Smooth muscle cell (in vitro differentiated cells): ENCODE results near the gene BTN3A1. TPM values are rescaled to one million over a fixed set of nuclear protein-coding genes. Genes with fewer than 3 reads are reported as not detected.
A peak's percentile ranks its signal among the peaks of the same experiment; 100 is the strongest.

Experiments
- DNase-seq: peaks from one replicate; lab custom pipeline; 2025; ENCODE audit not compliant: unreplicated experiment; lab: John Stamatoyannopoulos, UW
- H2AFZ ChIP-seq: fragments of 200-600 bp; sonication (generic); 2 replicates; pipeline ENCODE4 v1.6.0; 2016; ENCODE audit warnings: antibody characterized with exemption, low read depth, mild to moderate bottlenecking
- H3F3A ChIP-seq: fragments of 200-600 bp; sonication (generic); 2 replicates; pipeline ENCODE4 v1.6.0; 2017; ENCODE audit warnings: antibody characterized with exemption, low read depth
- H3K27ac ChIP-seq: fragments of 200-600 bp; sonication (generic); 2 replicates; pipeline ENCODE4 v1.5.1; 2016; ENCODE audit warnings: low read depth, mild to moderate bottlenecking
- H3K27me3 ChIP-seq: fragments of 200-600 bp; sonication (generic); 2 replicates; pipeline ENCODE4 v1.6.1; 2016; ENCODE audit warnings: low read depth, mild to moderate bottlenecking
- H3K36me3 ChIP-seq: fragments of 200-600 bp; sonication (generic); 2 replicates; pipeline ENCODE4 v1.5.1; 2016; ENCODE audit warnings: low read depth
- H3K4me1 ChIP-seq: fragments of 200-600 bp; sonication (generic); 2 replicates; pipeline ENCODE4 v1.5.1; 2016; ENCODE audit warnings: low read depth
- H3K4me2 ChIP-seq: fragments of 200-600 bp; sonication (generic); 2 replicates; pipeline ENCODE4 v1.6.0; 2016; ENCODE audit warnings: mild to moderate bottlenecking
- H3K4me3 ChIP-seq: fragments of 200-600 bp; sonication (generic); 2 replicates; pipeline ENCODE4 v1.5.1; 2016; ENCODE audit warnings: mild to moderate bottlenecking
- H3K79me2 ChIP-seq: fragments of 200-600 bp; sonication (generic); 2 replicates; pipeline ENCODE4 v1.6.0; 2016; ENCODE audit warnings: low read depth, mild to moderate bottlenecking
- H3K9ac ChIP-seq: fragments of 200-600 bp; sonication (generic); 2 replicates; pipeline ENCODE4 v1.6.0; 2016; ENCODE audit warnings: low read depth
- H3K9me3 ChIP-seq: fragments of 200-600 bp; sonication (generic); replicated peaks from 2 replicates; pipeline ENCODE4 v1.5.1; 2016; ENCODE audit warnings: low read depth
- H4K20me1 ChIP-seq: fragments of 200-600 bp; sonication (generic); 2 replicates; pipeline ENCODE4 v1.6.0; 2016; ENCODE audit warnings: low read depth
- WGBS: methylation state at CpG from one replicate; pipeline ENCODE4 v1.1.7; 2016; ENCODE audit warnings: low lambda C conversion rate; 5-methylcytosine and 5-hydroxymethylcytosine counted together
- polyA plus RNA-seq: library from polyadenylated mRNA; unstranded; fragments of >200 nt; fragmentation: Nextera tagmentation; extraction: Ambion mirVana; gene quantifications from 2 replicates; pipeline ENCODE4 v1.2.1, GENCODE V29; 2016
- total RNA-seq: library from RNA; depleted of rRNA; stranded (reverse); fragments of >200 nt; gene quantifications from 2 replicates; pipeline ENCODE4 v1.2.3, GENCODE V29; 2014
- TF ChIP-seq, protein P1 (sequence below): fragments of 200-600 bp; sonication (generic); IDR thresholded peaks from 2 replicates; pipeline ENCODE4 v1.5.1; 2017; ENCODE audit warnings: borderline replicate concordance, mild to moderate bottlenecking, antibody characterized with exemption; ENCODE audit not compliant: insufficient read depth, poor library complexity, severe bottlenecking

Gene BTN3A1
- total and polyA plus RNA-seq, 2 experiments from 2014 or later: 13.5 to 19.1 TPM

GRCh38 chr6:26383624-26384417 lies 18.3 kb upstream of the BTN3A1 start:
- Histone ChIP-seq H3K79me2 (no peaks in the 10 kb centered on the region), H3K27me3 (no peaks in the 10 kb centered on the region), H3K4me2 (peak overlapping the region; percentile 78), H3K4me1 (peaks cover 8% of the 10 kb centered on the region), H2AFZ (peak overlapping the region; percentile 73), H3K36me3 (no peaks in the 10 kb centered on the region), H3F3A (no peaks in the 10 kb centered on the region), H3K4me3 (peak overlapping the region; percentile 58), H3K9me3 (no peaks in the 10 kb centered on the region), H4K20me1 (no peaks in the 10 kb centered on the region), H3K27ac (peak overlapping the region; percentile 56), H3K9ac (peak overlapping the region; percentile 88)
- TF ChIP-seq, protein P1, sequence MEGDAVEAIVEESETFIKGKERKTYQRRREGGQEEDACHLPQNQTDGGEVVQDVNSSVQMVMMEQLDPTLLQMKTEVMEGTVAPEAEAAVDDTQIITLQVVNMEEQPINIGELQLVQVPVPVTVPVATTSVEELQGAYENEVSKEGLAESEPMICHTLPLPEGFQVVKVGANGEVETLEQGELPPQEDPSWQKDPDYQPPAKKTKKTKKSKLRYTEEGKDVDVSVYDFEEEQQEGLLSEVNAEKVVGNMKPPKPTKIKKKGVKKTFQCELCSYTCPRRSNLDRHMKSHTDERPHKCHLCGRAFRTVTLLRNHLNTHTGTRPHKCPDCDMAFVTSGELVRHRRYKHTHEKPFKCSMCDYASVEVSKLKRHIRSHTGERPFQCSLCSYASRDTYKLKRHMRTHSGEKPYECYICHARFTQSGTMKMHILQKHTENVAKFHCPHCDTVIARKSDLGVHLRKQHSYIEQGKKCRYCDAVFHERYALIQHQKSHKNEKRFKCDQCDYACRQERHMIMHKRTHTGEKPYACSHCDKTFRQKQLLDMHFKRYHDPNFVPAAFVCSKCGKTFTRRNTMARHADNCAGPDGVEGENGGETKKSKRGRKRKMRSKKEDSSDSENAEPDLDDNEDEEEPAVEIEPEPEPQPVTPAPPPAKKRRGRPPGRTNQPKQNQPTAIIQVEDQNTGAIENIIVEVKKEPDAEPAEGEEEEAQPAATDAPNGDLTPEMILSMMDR: no peak
- no peak for DNase-seq
- WGBS: 17% methylated on average over 7 of the region's 7 CpGs

DNA sequence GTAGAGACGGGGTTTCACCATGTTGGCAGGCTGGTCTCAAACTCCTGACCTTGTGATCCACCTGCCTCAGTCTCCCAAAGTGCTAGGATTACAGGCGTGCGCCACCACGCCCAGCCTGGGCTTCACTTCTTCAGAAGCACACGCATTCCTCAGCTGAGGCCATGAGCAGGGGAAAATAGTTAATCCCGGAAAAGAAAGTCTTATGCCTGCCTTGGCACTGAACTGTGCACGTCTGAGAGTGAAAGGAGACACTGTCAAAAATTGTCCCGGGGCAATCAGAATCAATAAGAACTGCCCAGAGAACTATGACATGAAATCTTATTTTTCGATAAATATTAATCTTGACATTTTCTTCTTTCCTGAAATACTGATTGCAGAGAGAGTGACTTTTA lies 16.3 kb upstream of the BTN3A1 start:
- 96% methylated on average over 9 of the region's 9 CpGs for WGBS
- TF ChIP-seq, protein P1: no peak
- H3K4me2 ChIP-seq: no peak overlapping the region

DNA sequence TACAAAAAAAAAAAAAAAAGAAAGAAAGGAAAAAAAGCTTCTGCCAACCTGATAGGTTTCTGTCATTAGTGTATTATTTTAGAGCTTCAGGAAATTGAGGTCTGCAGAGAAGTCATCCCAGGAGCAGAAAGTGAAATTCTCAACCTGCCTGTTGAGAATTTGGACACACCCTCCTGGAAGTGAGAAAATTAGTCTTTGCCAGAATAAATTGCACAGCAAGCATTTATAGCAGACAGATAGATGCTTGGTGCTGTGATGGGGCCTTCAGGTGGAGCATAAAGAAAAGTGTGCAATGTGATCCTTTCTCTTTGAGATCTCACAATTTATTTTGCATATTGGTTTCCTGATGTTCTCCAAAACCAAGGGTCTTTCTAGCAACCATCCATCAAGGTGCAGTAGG lies 14.5 kb upstream of the BTN3A1 start:
- Histone ChIP-seq H3K27ac (peak overlapping the region; percentile 92), H3K4me3 (no peak overlapping the region), H3K4me1 (peaks cover 8% of the 10 kb centered on the region), H2AFZ (no peak overlapping the region), H3K9ac (no peak overlapping the region), H3K79me2 (no peaks in the 10 kb centered on the region), H4K20me1 (no peaks in the 10 kb centered on the region), H3K36me3 (no peaks in the 10 kb centered on the region), H3K4me2 (peak overlapping the region; percentile 68), H3K9me3 (no peaks in the 10 kb centered on the region), H3F3A (no peaks in the 10 kb centered on the region), H3K27me3 (no peaks in the 10 kb centered on the region)
- no peak for DNase-seq
- TF ChIP-seq, protein P1: no peak

More for the DNA sequence above, 16.3 kb upstream of the BTN3A1 start:
- Histone ChIP-seq H3K4me3 (no peak overlapping the region), H3K9ac (no peak overlapping the region), H3K9me3 (no peaks in the 10 kb centered on the region), H3K79me2 (no peaks in the 10 kb centered on the region), H3K27ac (no peak overlapping the region), H2AFZ (no peak overlapping the region), H4K20me1 (no peaks in the 10 kb centered on the region), H3K36me3 (no peaks in the 10 kb centered on the region), H3K27me3 (no peaks in the 10 kb centered on the region), H3K4me1 (peaks cover 8% of the 10 kb centered on the region), H3F3A (no peaks in the 10 kb centered on the region)
- DNase-seq: no peak

GRCh38 chr6:26388014-26388413 lies 14.1 kb upstream of the BTN3A1 start:
- DNase-seq: no peak
- no peaks in the 10 kb centered on the region for H3F3A ChIP-seq
- no peaks in the 10 kb centered on the region for H4K20me1 ChIP-seq
- H3K4me3 ChIP-seq: no peak overlapping the region
- H3K4me1 ChIP-seq: peaks cover 8% of the 10 kb centered on the region
- H3K9ac ChIP-seq: peak overlapping the region; percentile 58
- no peaks in the 10 kb centered on the region for H3K36me3 ChIP-seq
- H3K27ac ChIP-seq: peak overlapping the region; percentile 92
- no peaks in the 10 kb centered on the region for H3K9me3 ChIP-seq
- H3K79me2 ChIP-seq: no peaks in the 10 kb centered on the region
- WGBS: 53% methylated on average over 6 of the region's 6 CpGs
- H3K4me2 ChIP-seq: peak overlapping the region; percentile 68
- H2AFZ ChIP-seq: no peak overlapping the region
- no peaks in the 10 kb centered on the region for H3K27me3 ChIP-seq
- TF ChIP-seq, protein P1: no peak
